Measurements from ENCODE around the gene DGKG.

Gene DGKG

DNA sequence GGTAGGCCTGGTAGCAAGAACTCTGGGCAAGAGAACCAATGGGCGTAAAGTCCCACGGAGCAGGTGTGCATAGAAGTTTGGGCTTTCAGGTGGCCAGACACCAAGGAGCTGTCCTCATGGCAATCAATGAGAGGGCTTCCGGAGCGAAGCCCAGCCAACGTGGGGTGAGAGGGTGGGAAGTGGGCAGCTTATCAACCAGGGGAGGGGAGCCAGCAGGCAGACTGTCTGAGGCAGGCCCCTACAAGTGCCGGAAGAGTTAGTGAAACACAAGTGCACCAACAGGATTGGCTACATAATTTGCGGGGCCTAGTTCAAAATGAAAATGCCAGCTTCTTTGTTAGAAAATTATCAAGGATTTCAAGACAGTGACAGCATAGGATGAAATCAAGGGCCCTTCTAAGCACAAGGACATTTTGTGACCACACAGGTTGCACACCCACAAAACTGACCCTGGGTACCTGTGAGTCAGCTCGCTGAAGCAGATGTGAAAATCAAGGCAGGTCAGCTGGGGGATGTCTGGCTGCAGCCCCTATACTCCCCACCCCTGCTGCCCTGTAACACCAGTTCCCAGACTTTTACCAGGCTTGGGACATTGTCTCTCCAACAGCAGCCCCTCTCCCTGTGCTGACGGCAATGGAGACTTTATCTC lies 151.1 kb downstream of the DGKG start:
- no peak for DNase-seq (ENCODE audit: low read depth in 2 of 2)

DNA sequence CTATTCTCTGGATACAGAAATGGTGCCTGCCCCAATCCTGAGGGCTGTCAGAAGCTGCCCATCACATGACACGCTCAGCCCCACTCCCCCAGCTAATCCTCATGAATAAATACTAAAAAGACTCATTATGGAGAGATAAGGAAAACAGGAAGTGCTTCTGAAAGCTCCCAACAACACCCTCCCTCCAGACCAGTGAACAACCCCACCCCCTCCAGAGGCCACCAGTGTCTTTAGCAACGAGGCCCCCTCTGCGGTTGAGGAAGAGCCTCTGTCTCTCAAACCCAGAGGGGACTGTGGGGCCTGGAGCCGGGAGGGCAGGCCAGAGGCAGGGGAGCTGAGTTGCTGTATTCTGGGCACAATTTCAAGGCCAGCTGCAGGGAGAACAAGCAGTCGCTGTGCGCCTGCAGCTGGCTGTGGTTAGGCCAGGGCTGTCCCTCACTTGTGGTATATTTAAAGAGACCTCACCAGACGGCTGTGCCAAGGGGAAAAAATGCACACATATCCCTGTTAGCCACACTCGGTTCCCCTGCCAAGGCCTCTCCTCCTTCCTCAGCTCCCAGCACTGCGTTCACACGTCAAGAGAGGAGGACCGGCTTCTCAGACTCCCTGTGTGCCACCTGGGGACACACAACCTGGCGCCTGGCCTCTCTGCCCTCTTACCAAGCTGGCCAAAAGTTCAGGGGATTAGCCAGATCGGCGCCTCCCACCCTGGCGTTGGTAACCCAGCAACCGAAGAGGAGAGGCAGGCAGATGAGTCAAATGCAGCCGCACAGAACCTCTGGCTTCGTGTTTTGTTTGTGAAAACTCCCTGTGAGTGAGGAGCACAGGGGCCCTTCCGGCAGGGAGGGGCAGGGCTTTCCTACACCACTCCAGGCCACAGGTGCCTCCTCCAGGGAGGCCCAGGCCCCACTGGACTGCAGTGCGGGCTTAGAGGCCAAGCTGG lies 152.0 kb downstream of the DGKG start:
- no peak for DNase-seq (ENCODE audit: low read depth in 2 of 2)

DNA sequence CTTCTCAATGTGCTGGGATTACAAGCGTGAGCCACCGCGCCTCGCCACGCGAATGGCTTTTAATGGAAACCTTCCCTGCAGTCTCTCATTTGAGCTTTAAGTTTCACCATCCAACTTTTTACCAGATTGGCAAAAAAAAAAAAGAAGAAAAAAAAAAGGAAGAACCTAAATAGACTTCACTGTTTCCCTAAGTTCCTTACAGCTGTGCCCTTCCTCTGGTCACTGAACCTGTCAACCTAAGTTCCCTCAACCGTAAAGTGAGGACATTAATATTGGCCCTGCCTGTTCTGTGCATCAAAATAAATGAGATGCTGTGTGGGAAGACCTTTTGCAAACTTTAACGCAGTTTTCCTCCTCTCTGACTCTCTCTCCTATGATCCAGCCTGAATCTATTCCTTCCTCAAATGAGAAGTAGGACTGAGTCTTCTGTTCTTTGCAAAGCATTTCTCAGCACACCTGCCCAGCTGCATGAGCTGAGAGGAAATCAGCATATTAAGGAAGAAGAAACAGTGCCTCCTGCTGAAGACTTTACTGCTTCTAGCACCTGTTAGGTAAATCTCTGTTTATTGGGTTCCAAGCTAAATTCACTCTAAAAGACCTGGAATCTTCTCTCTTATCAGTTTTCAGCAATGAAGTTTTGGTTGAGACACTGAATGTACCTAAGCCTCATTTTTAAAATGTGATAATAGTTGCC lies 153.6 kb downstream of the DGKG start:
- no peak for DNase-seq (ENCODE audit: low read depth in 2 of 2)

DNA sequence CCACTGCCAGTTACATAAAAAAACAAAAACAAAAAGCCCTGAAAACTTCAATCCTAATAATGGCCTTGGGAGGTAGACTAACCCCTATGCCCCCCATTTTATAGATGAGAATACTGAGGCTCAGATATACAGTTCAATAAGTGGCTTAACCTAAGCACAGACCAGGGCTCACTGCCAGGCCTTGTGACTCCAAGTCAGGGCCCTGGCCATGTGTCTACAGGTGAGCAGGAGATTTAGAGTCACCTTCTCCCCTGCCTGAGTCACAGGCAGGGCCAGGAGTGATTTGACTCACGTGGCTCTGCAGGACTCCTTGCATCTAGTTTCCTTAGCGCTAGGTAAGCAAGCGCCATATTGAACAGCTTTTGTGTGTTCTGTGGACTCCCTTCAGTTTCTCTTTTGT lies 154.5 kb downstream of the DGKG start:
- no peak for DNase-seq (ENCODE audit: low read depth in 2 of 2)

DNA sequence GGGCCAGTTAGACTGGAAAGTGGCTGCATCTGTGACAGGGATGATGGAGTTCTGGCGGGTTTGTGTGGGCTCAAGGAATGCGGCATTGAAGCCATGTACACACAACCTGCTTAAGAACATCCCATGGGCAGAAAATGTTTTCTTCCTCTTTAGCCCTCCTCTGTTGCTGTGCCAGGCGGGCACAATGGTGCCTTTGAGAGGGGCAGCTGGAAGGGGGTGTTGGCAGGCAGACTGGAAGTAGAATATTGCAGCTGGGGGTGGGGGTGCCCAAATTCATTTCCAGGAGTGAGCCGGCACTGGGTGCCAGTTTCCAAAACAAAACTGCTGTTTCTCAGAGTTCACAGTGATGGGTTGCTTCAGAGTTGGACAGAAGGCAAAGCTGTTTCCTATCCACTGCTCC lies 161.3 kb downstream of the DGKG start:
- DNase-seq (ENCODE audit: low read depth in 2 of 2) = no peak

DNA sequence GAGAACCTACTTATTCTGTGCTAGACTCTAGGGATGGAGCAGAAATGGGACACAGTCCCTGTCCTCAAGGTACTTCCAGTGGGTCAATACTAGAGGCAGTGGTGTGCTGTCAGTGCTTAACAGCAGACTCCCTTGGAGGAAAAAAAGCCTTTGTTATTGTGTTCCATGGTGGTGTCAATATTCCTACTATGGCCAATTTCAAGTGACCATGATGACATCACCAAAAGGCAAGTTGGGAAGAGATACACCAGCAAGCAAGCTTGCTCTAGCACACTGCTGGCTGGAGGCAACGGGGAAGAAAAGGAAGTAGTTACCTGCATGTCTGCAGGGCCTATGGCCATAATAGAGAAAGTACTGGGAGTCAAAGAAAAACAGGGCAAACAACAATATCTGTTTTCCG lies 163.6 kb downstream of the DGKG start:
- no peak for DNase-seq (ENCODE audit: low read depth in 2 of 2)

DNA sequence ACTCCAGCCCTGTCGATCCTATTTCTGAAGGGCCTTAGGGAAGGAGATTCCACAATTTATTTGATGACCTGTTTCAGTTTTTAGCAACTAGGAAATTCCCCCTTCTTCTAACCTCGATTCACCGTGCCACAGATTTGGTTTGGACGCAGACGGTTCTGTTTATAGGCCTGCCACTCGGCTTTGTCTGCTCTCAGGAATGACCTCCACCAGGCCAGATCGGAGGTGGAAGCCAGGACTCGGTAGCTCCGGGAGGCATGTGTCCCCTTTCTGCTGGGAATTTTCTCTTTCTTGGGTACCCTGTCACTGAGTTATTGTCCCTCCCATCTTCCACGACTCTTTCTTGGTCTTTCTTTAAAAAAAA lies 167.6 kb downstream of the DGKG start:
- no peak for DNase-seq (ENCODE audit: low read depth in 2 of 2)

DNA sequence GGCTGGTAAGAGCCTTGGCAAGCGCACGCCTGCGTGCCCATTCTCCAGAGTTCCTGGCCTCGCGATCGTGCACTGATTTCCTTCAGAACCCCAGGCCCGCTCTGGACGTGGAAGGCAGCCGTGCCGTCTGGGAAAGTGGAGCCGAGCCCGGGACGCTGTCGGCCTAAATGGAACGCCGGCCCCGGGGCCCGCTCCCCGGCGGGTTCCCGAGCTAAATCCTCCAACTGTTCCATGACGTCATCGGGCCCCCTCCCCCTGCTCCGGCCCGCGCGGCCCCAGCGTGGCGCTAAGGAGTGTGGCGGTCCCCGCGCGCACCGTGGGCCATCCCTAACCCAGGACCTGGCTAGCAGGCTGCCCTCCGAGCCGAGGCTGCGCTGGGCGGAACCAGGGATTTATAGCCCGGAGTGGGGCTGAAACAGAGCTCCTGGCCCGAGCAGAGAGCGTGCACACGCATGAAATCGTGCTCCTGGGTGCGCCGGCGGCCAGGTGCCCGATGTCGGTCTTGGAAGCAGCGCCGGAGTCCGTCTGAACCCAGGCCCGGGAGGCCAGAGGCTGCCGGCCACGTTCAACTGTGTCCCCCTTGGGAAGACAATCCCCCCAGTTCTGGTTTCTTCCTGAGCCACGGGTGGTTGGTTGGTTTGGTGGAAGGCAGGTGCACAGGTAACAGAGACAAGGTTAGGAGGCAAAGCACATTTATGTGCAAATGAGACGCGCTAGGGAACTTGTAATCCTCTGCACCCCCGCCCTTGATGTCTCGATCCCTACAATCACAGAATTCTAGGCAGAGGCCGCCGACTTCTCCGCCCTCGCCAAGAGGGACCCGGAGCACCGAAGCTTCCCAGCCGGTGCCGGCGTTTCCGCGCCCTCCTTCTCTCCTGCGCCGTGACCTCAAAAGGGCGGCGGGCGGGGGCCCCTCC lies 168.2 kb downstream of the DGKG start:
- DNase-seq (ENCODE audit: low read depth in 2 of 2) = no peak

DNA sequence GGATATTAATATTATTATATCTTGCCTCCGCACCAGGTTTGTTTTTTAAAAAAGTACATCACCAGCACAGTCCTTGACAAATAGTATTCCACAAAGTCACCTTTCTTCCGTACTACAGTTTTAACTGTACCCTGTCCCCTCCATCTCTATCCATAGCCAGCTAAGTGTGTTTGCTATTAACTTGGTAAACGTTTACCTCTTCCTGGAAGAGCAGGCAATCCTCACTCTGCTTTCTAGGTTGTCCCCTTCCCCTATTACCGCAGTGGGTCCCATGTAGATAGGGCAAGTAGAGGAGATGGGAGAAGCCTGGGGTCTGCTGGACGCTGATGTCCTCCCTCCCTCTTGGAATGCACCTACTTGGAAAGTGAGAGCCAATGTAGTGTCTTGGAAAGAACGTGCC lies 169.2 kb downstream of the DGKG start:
- no peak for DNase-seq (ENCODE audit: low read depth in 2 of 2)

DNA sequence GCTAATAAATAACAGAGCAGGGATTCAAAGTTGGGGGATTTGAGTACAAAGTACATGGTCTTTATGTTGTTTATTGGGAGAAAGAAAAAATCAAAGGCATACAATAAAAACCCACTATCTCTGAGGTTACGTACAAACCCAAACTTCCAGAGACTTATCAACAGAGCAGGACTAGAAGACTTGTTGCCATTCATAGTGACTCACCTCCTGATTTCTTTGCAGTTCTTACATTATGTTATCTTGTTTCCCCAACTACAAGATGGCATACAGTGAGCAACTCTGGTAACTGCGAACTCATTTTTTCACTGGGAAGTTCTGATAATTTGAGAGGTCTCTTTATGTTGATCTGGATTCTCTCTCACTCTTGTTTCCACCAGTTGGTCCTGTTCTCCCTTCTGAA lies 172.5 kb downstream of the DGKG start:
- DNase-seq (ENCODE audit: low read depth in 2 of 2) = no peak

DNA sequence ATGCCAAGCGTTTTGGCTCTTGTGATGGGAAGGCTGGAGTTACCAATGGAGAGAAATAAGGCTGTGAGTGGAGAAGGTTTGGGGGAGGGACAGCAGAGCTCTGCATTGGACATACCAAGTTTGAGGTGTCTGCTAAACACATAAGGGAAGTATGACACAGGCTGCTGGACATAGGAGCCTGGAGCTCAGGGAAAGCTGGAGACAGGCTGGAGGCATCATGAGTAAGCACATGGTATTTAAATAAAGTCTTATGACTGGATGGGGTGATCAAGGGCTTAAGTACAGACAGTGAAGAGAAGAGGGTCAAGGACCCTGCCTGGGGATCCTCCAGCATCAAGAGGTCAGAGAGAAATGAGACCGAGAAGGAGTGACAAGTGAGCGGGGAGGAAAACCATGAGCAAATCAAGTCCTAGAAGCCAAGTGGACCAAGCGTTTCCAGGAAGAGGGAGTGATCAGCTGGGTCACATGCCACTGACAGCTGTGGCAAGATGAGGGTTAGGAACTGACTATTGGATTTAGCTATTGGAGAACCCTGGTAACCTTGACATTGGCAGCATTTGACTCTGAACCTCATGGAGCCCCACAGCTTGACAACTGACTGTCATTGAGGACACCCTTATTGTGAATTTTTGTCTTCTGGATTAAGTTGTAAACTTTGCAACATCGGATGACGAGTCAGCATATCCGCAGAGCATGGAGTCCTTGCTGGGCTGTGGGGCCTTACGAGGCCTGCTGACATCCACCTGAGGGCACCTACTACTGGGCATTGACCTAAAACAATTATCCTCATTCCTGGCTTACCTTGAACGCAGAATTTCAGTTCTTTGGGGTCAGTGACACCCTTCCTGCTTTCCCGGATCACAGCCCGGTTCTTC lies 174.4 kb downstream of the DGKG start:
- DNase-seq (ENCODE audit: low read depth in 2 of 2) = no peak

DNA sequence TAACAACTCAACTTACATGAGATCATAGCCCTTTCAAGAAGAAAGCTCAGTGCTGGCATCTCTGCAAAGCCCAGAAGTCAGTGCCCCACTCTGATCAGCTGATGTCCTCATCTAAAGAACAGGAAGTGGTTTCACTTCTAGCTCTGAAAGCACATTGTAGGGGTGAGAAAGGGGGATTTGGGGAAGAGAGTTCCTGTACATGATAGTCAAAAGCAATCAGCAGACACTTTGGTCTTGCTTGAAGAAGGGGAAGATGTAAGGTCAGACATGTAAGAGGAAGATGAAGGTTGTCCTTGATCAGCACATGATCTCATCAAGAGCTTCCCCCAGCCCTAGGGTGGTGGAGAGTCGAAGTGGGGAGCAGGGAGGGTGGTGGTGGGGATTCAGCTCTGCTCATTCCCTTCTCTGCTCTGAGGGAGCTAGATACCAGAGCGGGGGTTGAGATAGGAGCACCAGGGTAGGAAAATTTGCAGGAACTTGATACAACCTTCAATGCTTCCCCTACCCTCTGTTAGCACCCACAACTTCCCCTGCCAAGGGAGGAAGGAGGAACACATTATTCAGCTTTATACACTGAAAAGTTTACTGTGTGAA lies 176.7 kb downstream of the DGKG start:
- DNase-seq (ENCODE audit: low read depth in 2 of 2) = no peak

DNA sequence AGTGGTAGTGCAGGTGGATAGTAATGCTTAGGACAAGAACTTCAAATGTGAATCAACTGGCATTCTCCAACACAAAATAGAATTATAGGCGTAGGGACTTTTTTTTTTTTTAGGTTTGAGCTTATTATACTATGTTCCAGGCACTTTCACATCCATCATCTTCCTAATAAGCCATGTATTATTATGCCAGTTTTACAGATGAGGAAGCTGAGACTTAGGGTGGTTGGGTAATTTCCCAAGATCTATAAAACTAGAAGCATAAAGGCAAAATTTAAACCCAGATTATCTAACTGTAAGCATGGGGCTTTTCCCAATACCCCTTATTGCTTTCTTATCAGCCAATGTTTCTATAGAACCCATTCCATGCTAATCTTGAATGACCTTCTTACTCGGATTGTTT lies 178.0 kb downstream of the DGKG start:
- no peak for DNase-seq (ENCODE audit: low read depth in 2 of 2)

DNA sequence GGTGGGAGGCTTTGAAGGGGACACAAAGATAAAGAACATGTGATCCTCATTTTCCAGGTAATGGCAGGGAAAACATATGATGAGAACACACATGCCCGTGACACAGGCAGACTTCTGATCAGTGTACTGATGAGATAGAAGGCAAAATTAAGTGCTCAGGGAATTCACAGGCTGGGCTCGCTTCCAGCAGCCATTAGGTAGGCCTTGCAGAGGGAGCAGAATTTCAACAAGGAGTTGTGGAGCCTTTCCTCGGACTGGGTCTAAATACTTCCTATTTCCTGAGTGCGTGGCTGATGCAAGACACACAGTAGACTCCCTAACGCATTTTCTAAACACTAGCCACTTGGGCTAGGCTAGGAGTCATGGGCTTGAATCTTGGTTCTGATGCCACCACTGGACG lies 179.2 kb downstream of the DGKG start:
- no peak for DNase-seq (ENCODE audit: low read depth in 2 of 2)

DNA sequence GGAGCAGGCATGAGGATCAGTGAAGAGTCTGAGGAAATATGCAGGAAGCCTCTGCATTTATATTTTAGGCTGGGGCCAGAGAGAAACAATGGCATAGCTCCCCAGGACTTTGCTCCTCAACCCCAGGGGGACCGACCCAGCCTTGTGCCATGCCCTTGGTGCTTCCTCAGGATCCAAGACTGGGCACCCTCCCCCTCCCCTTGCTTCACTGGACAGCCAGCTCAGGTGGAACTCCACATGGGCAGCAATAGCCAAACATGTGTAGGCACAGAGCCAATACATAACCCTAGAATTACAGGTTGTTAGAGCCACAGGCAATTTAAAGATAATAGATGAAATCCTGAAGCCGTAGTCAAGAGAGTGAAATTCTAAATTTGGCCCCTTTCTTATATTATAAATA lies 180.1 kb downstream of the DGKG start:
- DNase-seq (ENCODE audit: low read depth in 2 of 2) = no peak

DNA sequence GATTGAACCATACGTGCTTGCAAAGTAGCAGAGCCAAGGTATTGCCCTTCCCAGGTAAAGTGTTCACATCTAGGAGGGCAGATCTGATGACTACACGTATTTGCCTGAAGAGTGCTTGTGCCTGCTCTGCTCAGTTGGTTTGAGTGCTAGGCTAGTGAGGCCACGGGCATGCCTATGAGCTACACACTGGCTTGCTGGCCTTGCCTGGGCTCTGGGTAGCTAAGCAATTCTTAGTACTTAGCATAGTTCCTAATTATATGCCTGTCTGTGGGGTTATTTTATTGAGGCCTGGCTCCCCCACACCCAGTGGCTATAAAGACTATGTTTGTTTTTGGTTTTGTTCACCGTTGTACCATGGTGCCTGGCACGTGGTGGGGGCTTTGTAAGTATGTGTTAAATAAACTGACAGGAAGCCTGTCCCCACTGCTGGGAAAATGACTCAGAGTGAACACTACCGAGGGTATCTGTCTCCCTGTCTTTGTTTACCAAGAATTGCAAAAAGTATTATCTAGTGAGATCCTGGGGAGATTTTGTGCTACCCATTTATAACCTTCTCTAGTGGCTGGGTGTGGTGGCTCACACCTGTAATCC lies 181.0 kb downstream of the DGKG start:
- DNase-seq (ENCODE audit: low read depth in 2 of 2) = no peak

DNA sequence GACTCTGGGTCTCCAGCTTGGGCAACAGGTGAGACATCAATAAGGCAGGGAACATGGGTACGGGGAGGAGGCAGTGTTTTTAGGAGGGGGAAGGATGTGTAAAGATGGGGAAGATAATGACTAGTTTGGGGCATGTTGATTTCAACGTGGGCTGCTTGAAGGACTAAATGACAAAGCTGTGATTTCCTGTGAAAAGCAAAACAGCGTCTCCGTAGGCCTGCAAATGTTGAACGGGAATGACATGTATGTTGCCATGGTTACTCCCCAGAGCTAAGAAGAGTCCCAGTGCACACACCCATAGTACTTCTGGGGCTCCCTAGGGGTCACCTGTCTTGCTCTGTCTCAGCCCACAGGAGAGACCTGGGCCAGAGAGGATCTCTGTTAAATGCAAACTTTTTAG lies 181.9 kb downstream of the DGKG start:
- DNase-seq (ENCODE audit: low read depth in 2 of 2) = no peak

DNA sequence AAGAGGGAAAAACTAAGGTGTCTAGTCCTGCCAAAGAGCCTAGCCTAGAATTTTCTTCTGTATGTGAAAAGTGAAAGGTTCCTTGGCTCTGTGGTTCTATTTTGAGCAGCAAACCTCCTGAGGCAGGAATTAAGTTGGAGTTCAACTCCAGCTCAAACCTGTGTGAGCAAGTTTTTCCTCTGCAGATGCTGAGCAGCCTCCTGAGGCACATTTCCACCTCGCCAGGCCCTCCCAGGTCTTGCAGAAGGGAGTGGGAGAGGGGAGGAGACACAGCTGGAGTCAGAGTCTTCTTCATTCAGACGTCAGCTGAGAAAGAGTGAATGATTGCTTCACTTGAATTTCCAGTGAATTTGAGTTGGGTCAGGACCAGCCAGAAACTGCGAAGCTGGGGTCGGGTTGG lies 183.6 kb downstream of the DGKG start:
- no peak for DNase-seq (ENCODE audit: low read depth in 2 of 2)

DNA sequence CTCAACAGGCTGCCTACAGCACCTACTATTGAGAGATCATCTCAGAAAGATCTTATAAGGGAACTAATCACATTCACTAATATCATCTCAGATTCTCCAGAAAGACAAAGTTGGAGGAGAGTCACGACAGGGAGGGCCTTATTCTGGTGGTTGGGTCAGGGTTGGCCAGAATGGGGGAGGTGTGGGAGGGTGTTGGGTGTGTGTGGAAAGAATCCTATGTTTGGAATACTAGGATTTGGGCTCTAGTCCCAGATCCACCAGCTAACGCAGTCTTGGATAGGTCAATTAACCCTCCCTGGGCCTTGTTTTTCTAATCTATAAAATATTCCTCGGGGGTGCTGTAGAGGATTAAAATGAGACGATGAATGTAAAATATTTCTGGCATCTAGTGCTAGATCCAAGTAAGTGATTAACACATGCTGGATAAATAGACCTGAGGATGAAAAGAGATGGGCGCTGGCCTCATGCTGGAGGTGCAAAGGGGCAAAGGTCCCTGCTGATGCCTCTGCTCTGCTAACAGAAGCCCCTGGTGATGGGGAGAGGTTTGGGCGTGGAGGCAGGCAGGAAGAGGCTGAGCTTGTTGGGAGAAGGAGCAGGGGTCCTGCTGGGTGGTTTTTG lies 185.6 kb downstream of the DGKG start:
- no peak for DNase-seq (ENCODE audit: low read depth in 2 of 2)
